ENCODE measurements around the gene SCRT2.

Gene SCRT2

DNA sequence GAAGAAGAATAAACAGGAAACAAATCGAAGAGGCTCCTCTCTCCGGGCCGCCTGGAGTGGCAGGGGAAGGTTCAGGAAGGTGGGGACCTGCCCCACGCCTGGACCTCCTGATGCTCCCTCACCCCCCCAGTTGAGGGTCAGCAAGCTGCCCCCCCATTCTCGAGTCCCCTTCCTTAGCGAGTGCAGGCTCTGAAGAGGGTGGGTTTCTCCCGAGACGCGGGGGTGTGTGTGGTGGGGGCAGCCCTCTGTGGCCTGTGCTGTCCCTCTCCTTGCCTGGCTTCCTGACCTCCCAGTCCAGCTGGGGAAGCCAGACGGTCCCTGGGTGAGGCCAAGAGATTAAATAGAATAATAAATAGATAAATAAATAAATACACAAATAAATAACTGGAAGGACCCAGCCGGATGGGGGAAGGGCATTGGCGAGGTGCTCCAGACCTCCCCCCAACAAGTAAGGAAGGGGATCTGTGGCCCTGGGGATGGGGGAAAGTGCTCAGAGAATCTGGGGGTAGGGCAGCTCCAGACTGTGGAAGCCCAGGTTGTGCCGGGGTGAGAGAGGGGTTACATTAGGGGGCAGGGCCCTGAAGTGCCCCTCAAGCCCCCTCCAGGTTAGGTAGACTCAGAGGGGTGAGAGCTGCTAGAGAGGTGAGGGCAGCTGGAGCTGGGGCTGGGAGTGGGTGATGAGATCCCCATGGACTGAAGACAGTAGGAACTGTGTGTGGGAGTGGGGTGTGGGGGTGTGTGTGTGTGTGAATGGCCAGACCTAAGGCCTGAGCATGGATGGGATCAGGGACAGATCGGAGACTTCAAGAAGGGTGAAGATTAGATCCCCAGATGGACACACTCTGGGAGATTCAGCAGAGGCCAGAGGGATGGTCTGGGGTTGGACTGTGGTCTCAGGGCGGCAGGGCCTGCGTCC, 13.1 kb downstream of the SCRT2 start:
- Histone ChIP-seq H3K27me3 (ENCODE audit: insufficient read depth, poor library complexity, severe bottlenecking) (peaks cover 23% of the 10 kb centered on the region), H3K4me3 (replicated peaks; ENCODE audit: insufficient read depth, low read length) (no peak overlapping the region), H3K27ac (replicated peaks) (no peak overlapping the region)
- no peak for DNase-seq (ENCODE audit: low read depth in 1 of 2, low spot score in 1 of 2)
- no peak for TF ChIP-seq GABPA (IDR thresholded peaks at IDR 0.05; ENCODE audit: low read depth)
- TF ChIP-seq REST (IDR thresholded peaks at IDR 0.05; ENCODE audit: insufficient replicate concordance, low read depth): no peak
- no peak for TF ChIP-seq SPI1 (IDR thresholded peaks at IDR 0.05; ENCODE audit: borderline replicate concordance, low read depth)
- no peak for TF ChIP-seq POLR2AphosphoS5 (IDR thresholded peaks at IDR 0.05; ENCODE audit: low read depth)

GRCh38 chr20:661474-662270, 13.9 kb downstream of the SCRT2 start:
- Histone ChIP-seq H3K27me3 (ENCODE audit: insufficient read depth, poor library complexity, severe bottlenecking) (peaks cover 22% of the 10 kb centered on the region), H3K4me3 (replicated peaks; ENCODE audit: insufficient read depth, low read length) (no peak overlapping the region), H3K27ac (replicated peaks) (no peak overlapping the region)
- DNase-seq (ENCODE audit: low read depth in 1 of 2, low spot score in 1 of 2): no peak
- TF ChIP-seq GABPA (IDR thresholded peaks at IDR 0.05; ENCODE audit: low read depth) (no peak), SPI1 (IDR thresholded peaks at IDR 0.05; ENCODE audit: borderline replicate concordance, low read depth) (no peak), POLR2AphosphoS5 (IDR thresholded peaks at IDR 0.05; ENCODE audit: low read depth) (no peak), REST (IDR thresholded peaks at IDR 0.05; ENCODE audit: insufficient replicate concordance, low read depth) (no peak)
- TF ChIP-seq, protein P1, sequence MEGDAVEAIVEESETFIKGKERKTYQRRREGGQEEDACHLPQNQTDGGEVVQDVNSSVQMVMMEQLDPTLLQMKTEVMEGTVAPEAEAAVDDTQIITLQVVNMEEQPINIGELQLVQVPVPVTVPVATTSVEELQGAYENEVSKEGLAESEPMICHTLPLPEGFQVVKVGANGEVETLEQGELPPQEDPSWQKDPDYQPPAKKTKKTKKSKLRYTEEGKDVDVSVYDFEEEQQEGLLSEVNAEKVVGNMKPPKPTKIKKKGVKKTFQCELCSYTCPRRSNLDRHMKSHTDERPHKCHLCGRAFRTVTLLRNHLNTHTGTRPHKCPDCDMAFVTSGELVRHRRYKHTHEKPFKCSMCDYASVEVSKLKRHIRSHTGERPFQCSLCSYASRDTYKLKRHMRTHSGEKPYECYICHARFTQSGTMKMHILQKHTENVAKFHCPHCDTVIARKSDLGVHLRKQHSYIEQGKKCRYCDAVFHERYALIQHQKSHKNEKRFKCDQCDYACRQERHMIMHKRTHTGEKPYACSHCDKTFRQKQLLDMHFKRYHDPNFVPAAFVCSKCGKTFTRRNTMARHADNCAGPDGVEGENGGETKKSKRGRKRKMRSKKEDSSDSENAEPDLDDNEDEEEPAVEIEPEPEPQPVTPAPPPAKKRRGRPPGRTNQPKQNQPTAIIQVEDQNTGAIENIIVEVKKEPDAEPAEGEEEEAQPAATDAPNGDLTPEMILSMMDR (IDR thresholded peaks at IDR 0.05; ENCODE audit: insufficient read depth, low read length): no peak

DNA sequence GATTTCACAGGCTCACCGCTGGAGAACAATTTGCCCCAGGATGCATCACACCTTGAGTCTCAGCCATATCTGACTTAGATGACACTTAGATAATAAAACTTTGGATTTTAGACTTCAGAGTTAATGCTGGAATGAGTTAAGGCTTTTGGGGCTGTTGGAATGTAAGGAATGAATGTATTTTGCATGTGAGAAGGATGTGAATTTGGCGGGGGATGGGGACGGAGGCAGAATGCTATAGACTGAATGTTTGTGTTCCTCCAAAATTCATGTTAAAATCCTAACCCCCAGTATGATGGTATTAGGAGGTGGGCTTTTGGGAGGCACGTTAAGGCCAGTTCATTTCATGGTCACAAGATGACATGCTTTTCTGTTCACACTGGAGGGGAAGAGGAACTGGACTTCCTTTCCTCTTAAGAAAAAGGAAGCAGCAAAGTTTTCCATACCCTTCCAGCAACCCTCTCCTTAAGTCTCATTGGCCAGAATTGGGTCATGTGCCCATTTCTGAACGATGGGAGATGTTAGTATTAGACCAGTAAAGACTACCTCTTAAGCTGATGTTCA, 16.8 kb downstream of the SCRT2 start:
- Histone ChIP-seq H3K27me3 (ENCODE audit: insufficient read depth, poor library complexity, severe bottlenecking) (peaks cover 5% of the 10 kb centered on the region), H3K27ac (replicated peaks) (no peak overlapping the region), H3K4me3 (replicated peaks; ENCODE audit: insufficient read depth, low read length) (no peak overlapping the region)
- peak; percentile 71 for TF ChIP-seq SPI1 (IDR thresholded peaks at IDR 0.05; ENCODE audit: borderline replicate concordance, low read depth)
- no peak for TF ChIP-seq POLR2AphosphoS5 (IDR thresholded peaks at IDR 0.05; ENCODE audit: low read depth)
- TF ChIP-seq, protein P1 (IDR thresholded peaks at IDR 0.05; ENCODE audit: insufficient read depth, low read length): no peak
- TF ChIP-seq REST (IDR thresholded peaks at IDR 0.05; ENCODE audit: insufficient replicate concordance, low read depth): no peak
- DNase-seq (ENCODE audit: low read depth in 1 of 2, low spot score in 1 of 2): peak; percentile 9 to 78

Data from HL-60 (cell line).